SK-N-SH treated with all-trans-retinoic acid at 6 μM for 48 hours (cell line): Measurements from ENCODE around the gene CD40.

Source experiments
- ARNTL ChIP-seq: fragments of 450-650 bp; formaldehyde crosslinking; IDR thresholded peaks from 2 replicates; pipeline ENCODE4 v1.5.0; 2020; ENCODE audit warnings: low read depth, mild to moderate bottlenecking, moderate library complexity, borderline replicate concordance
- CSDC2 ChIP-seq: fragments of 250-450 bp; sonication (Bioruptor Pico); IDR thresholded peaks from 2 replicates; pipeline ENCODE4 v1.5.0; 2020; ENCODE audit warnings: mild to moderate bottlenecking, moderate library complexity
- GLIS3 ChIP-seq: fragments of 250-450 bp; sonication (Bioruptor Pico); IDR thresholded peaks from 2 replicates; pipeline ENCODE4 v1.5.0; 2020; ENCODE audit warnings: mild to moderate bottlenecking, moderate library complexity
- TCF4 ChIP-seq: fragments of 250-450 bp; sonication (Bioruptor Pico); IDR thresholded peaks from 2 replicates; pipeline ENCODE4 v1.8.0; 2021; ENCODE audit warnings: mild to moderate bottlenecking, moderate library complexity, borderline replicate concordance
- ZFP30 ChIP-seq: fragments of 450-650 bp; formaldehyde crosslinking; IDR thresholded peaks from 2 replicates; pipeline ENCODE4 v1.5.0; 2022; ENCODE audit warnings: mild to moderate bottlenecking, moderate library complexity
- TF ChIP-seq, protein P1 (sequence below): fragments of 250-450 bp; sonication (Bioruptor Pico); IDR thresholded peaks from 2 replicates; pipeline ENCODE4 v1.5.1; 2020; ENCODE audit warnings: low read depth, mild to moderate bottlenecking, moderate library complexity
- TF ChIP-seq, protein P2 (sequence below): fragments of 250-450 bp; sonication (Bioruptor Pico); IDR thresholded peaks from 2 replicates; pipeline ENCODE4 v1.8.0; 2020; ENCODE audit warnings: mild to moderate bottlenecking, moderate library complexity, borderline replicate concordance

DNA sequence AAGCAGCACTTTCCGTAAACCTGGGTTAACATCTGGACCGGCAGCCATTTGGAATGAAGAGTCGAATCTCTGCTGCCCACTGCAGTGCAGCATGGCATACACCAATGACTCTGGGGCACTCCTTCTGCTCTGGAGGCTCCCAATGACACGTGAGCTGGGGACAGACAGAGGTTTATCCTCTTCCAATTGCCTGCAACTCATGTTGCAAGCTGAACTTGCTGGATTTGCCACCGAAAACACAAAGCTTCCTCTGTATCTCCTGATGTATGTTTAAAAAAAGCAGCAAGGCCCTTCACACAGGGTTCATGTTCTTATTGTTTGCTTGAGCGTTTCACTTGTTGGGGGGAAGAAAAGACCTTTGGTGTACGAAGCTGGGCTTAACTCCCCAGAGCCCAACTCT is 39.2 kb upstream of the CD40 start:
- TF ChIP-seq, protein P1, sequence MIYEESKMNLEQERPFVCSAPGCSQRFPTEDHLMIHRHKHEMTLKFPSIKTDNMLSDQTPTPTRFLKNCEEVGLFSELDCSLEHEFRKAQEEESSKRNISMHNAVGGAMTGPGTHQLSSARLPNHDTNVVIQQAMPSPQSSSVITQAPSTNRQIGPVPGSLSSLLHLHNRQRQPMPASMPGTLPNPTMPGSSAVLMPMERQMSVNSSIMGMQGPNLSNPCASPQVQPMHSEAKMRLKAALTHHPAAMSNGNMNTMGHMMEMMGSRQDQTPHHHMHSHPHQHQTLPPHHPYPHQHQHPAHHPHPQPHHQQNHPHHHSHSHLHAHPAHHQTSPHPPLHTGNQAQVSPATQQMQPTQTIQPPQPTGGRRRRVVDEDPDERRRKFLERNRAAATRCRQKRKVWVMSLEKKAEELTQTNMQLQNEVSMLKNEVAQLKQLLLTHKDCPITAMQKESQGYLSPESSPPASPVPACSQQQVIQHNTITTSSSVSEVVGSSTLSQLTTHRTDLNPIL (CRISPR knock-in tag) = no peak
- TF ChIP-seq ZFP30 = no peak
- no peak for TF ChIP-seq CSDC2 (CRISPR knock-in tag)
- TF ChIP-seq ARNTL (CRISPR knock-in tag) = no peak
- TF ChIP-seq GLIS3 (CRISPR knock-in tag) = no peak
- no peak for TF ChIP-seq TCF4
- TF ChIP-seq, protein P2, sequence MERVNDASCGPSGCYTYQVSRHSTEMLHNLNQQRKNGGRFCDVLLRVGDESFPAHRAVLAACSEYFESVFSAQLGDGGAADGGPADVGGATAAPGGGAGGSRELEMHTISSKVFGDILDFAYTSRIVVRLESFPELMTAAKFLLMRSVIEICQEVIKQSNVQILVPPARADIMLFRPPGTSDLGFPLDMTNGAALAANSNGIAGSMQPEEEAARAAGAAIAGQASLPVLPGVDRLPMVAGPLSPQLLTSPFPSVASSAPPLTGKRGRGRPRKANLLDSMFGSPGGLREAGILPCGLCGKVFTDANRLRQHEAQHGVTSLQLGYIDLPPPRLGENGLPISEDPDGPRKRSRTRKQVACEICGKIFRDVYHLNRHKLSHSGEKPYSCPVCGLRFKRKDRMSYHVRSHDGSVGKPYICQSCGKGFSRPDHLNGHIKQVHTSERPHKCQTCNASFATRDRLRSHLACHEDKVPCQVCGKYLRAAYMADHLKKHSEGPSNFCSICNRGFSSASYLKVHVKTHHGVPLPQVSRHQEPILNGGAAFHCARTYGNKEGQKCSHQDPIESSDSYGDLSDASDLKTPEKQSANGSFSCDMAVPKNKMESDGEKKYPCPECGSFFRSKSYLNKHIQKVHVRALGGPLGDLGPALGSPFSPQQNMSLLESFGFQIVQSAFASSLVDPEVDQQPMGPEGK (CRISPR knock-in tag) = no peak
